Measurements from ENCODE around the gene C2orf69. TPM values are rescaled to one million over a fixed set of nuclear protein-coding genes. Genes with fewer than 3 reads are reported as not detected.

Gene C2orf69
- total and polyA plus RNA-seq, 4 donors, result 4.5 to 11.1 (median 6.8) TPM

DNA sequence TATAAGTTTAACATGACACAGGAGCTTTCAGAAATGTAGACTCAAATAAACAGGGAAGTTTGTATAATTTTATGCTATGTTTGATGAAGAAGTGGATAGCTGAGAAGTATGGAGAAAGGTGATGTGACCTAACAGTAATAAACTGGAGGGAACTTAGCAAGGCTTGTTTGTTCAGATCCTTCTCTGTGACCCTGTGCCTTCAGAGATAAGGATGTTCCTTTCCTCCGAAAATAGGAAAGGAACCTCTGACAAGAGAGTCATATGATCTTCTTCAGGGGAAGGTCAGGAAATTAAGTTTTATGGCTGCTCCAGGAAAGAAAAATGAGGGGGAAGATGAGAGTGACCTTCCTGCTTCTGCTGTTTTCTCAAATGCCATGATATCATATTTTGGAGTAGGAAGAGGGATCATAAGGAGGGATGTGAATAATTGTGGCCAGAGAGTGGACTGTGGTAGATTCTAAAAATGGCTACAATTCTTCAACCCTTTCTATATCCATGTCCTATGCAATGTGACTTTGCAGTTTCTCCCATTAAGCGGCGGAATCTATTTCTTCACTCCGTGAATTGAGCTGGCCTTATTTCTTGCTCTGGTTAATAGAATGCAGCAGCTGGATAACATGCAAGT is 8.5 kb upstream of the C2orf69 start:
- TF ChIP-seq, protein P1, sequence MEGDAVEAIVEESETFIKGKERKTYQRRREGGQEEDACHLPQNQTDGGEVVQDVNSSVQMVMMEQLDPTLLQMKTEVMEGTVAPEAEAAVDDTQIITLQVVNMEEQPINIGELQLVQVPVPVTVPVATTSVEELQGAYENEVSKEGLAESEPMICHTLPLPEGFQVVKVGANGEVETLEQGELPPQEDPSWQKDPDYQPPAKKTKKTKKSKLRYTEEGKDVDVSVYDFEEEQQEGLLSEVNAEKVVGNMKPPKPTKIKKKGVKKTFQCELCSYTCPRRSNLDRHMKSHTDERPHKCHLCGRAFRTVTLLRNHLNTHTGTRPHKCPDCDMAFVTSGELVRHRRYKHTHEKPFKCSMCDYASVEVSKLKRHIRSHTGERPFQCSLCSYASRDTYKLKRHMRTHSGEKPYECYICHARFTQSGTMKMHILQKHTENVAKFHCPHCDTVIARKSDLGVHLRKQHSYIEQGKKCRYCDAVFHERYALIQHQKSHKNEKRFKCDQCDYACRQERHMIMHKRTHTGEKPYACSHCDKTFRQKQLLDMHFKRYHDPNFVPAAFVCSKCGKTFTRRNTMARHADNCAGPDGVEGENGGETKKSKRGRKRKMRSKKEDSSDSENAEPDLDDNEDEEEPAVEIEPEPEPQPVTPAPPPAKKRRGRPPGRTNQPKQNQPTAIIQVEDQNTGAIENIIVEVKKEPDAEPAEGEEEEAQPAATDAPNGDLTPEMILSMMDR (IDR thresholded peaks at IDR 0.05; ENCODE audit: control extremely low read depth, extremely low read depth), result no peak
- no peaks in the 10 kb centered on the region for H3K27me3 ChIP-seq (ENCODE audit: control insufficient read depth in 3 of 3, insufficient read depth in 3 of 3, low read length in 2 of 3)
- WGBS, 2 donors, result 77 to 87% methylated on average over 4 of the region's 4 CpGs

DNA sequence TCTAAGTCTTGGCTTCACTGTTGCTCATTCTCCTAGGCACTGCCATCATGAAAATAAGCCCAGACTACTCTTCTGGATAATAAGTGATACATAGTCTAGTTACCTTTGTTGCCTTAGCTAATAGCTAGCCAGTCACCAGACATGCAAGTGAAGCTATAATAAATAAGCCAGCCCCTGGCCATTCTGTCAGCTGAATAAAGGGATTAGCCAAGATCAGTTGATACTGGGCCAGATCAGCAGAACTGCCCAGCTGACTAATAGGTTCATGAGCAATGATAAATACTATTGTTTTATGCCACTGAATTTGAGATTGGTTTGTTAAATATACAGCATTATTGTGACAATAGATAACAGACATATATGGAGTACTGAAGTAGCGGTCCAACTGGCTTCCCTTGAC is 8.0 kb upstream of the C2orf69 start:
- 90 to 97% methylated on average over 1 of the region's 1 CpG for WGBS, 2 donors
- Histone ChIP-seq H3K27ac (ENCODE audit: low read depth in 1 of 2, low read length in 1 of 2) (no peak overlapping the region), H3K4me3 (no peak overlapping the region), H3K9me3 (ENCODE audit: control insufficient read depth in 4 of 4, insufficient read depth in 3 of 4, low read length in 3 of 4) (no peaks in the 10 kb centered on the region), H3K4me1 (ENCODE audit: control insufficient read depth in 5 of 5, insufficient read depth in 5 of 5, low read length in 5 of 5) (no peaks in the 10 kb centered on the region), H3K36me3 (ENCODE audit: control insufficient read depth in 4 of 4, insufficient read depth in 4 of 4, low read length in 4 of 4) (no peaks in the 10 kb centered on the region), H3K9ac (ENCODE audit: insufficient read depth in 1 of 2, low read length in 2 of 2) (no peak overlapping the region), H3K27me3 (ENCODE audit: control insufficient read depth in 3 of 3, insufficient read depth in 3 of 3, low read length in 2 of 3) (no peaks in the 10 kb centered on the region)
- ATAC-seq (ENCODE audit: insufficient read depth, low FRiP score), result no peak
- DNase-seq, result no peak
- TF ChIP-seq, protein P1 (IDR thresholded peaks at IDR 0.05; ENCODE audit: control extremely low read depth, extremely low read depth), result no peak

More for the DNA sequence above, 8.5 kb upstream of the C2orf69 start:
- no peak overlapping the region for H3K4me3 ChIP-seq
- no peaks in the 10 kb centered on the region for H3K36me3 ChIP-seq (ENCODE audit: control insufficient read depth in 4 of 4, insufficient read depth in 4 of 4, low read length in 4 of 4)
- DNase-seq (no peak), ATAC-seq (ENCODE audit: insufficient read depth, low FRiP score) (no peak)
- no peak overlapping the region for H3K9ac ChIP-seq (ENCODE audit: insufficient read depth in 1 of 2, low read length in 2 of 2)
- no peaks in the 10 kb centered on the region for H3K9me3 ChIP-seq (ENCODE audit: control insufficient read depth in 4 of 4, insufficient read depth in 3 of 4, low read length in 3 of 4)
- no peaks in the 10 kb centered on the region for H3K4me1 ChIP-seq (ENCODE audit: control insufficient read depth in 5 of 5, insufficient read depth in 5 of 5, low read length in 5 of 5)
- H3K27ac ChIP-seq (ENCODE audit: low read depth in 1 of 2, low read length in 1 of 2), result no peak overlapping the region

DNA sequence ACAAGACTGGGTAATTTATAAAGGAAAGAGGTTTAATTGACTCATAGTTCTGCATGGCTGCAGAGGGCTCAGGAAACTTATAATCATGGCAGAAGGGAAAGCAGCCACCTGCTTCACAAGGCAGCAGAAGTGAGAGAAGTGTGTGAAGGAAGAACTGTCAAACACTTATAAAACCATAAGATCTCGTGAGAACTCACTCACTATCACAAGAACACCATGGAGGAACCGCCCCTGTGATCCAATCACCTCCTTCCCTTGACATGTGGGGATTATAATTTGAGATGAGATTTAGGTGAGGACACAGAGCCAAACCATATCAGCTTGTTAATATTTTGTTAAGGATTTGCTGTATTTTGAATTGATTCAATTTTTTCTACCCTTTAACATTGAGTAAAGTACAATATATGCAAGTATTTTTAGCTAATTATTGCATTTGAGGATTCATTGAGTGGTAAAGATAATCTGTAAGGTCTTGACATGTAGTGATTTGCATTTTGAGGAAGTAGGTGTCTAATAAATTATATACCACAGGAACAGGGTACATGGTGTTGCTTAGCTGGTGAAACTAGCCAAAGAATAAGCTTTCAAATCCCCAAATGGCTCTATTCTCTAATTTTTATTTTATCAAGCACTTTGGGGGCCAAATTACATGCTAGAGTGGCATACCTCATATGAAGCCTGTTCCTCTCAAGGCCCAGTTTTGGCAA is 3.9 kb upstream of the C2orf69 start:
- H3K27me3 ChIP-seq (ENCODE audit: control insufficient read depth in 3 of 3, insufficient read depth in 3 of 3, low read length in 2 of 3), result no peaks in the 10 kb centered on the region
- TF ChIP-seq, protein P1 (IDR thresholded peaks at IDR 0.05; ENCODE audit: control extremely low read depth, extremely low read depth), result no peak
- no peak for ATAC-seq (ENCODE audit: insufficient read depth, low FRiP score)
- no peak for DNase-seq
- WGBS, 2 donors, result 65 to 70% methylated on average over 2 of the region's 2 CpGs
- H3K9ac ChIP-seq (ENCODE audit: insufficient read depth in 1 of 2, low read length in 2 of 2), result no peak overlapping the region
- H3K27ac ChIP-seq (ENCODE audit: low read depth in 1 of 2, low read length in 1 of 2), result no peak overlapping the region
- H3K36me3 ChIP-seq (ENCODE audit: control insufficient read depth in 4 of 4, insufficient read depth in 4 of 4, low read length in 4 of 4), result no peaks in the 10 kb centered on the region
- peaks cover 0 to 4% (median 0%) of the 10 kb centered on the region in 5 donors for H3K4me1 ChIP-seq (ENCODE audit: control insufficient read depth in 5 of 5, insufficient read depth in 5 of 5, low read length in 5 of 5)
- H3K9me3 ChIP-seq (ENCODE audit: control insufficient read depth in 4 of 4, insufficient read depth in 3 of 4, low read length in 3 of 4), result no peaks in the 10 kb centered on the region
- H3K4me3 ChIP-seq, result no peak overlapping the region
